Neural cell (in vitro differentiated cells): ENCODE measurements around the gene NUP210. TPM values are rescaled to one million over a fixed set of nuclear protein-coding genes. Genes with fewer than 3 reads are reported as not detected.

Experiments
- H2AFZ ChIP-seq: fragments of 200-600, 300-800 bp; sonication (generic), shearing (Covaris generic); 2 replicates; pipeline ENCODE4 v1.6.0; 2014; ENCODE audit warnings: low read depth, mild to moderate bottlenecking, antibody characterized with exemption, low read length, moderate library complexity
- H3F3A ChIP-seq: fragments of 200-600 bp; shearing (Covaris generic); 2 replicates; pipeline ENCODE4 v1.6.1; 2016; ENCODE audit warnings: mild to moderate bottlenecking, moderate library complexity, mixed read lengths, antibody characterized with exemption, low read length; ENCODE audit not compliant: insufficient read depth, poor library complexity, severe bottlenecking
- H3K27ac ChIP-seq: fragments of 200-600, 300-800 bp; sonication (generic), shearing (Covaris generic); 2 replicates; pipeline ENCODE4 v1.5.1; 2014; ENCODE audit warnings: mild to moderate bottlenecking, low read length, moderate library complexity
- H3K27me3 ChIP-seq: fragments of 300-800, 200-600 bp; sonication (generic), shearing (Covaris generic); 2 replicates; pipeline ENCODE4 v1.6.0; 2014; ENCODE audit warnings: mild to moderate bottlenecking, low read depth, low read length, moderate library complexity; ENCODE audit not compliant: insufficient read depth
- H3K36me3 ChIP-seq: fragments of 300-800, 200-600 bp; sonication (generic), shearing (Covaris generic); 2 replicates; pipeline ENCODE4 v1.5.1; 2014; ENCODE audit warnings: mild to moderate bottlenecking, antibody characterized with exemption, low read length, moderate library complexity; ENCODE audit not compliant: insufficient read depth
- H3K4me2 ChIP-seq: fragments of 300-800, 200-600 bp; sonication (generic), shearing (Covaris generic); 2 replicates; pipeline ENCODE4 v1.6.0; 2014; ENCODE audit warnings: mild to moderate bottlenecking, low read length
- H3K4me3 ChIP-seq: fragments of 300-800, 200-600 bp; sonication (generic), shearing (Covaris generic); 2 replicates; pipeline ENCODE4 v1.5.1; 2014; ENCODE audit warnings: mild to moderate bottlenecking, low read length, moderate library complexity
- H3K79me2 ChIP-seq: fragments of 200-600 bp; shearing (Covaris generic); replicated peaks from 2 replicates; pipeline ENCODE4 v1.6.0; 2014; ENCODE audit warnings: mild to moderate bottlenecking, low read length, moderate library complexity; ENCODE audit not compliant: insufficient read depth
- H3K9ac ChIP-seq: fragments of 300-800, 200-600 bp; sonication (generic), shearing (Covaris generic); 2 replicates; pipeline ENCODE4 v1.6.1; 2016; ENCODE audit warnings: mild to moderate bottlenecking, low read length, mixed read lengths
- H3K9me2 ChIP-seq: fragments of 200-600 bp; shearing (Covaris generic); 2 replicates; pipeline ENCODE4 v1.6.1; 2016; ENCODE audit warnings: mild to moderate bottlenecking, low read length, mixed read lengths; ENCODE audit not compliant: insufficient read depth
- H3K9me3 ChIP-seq: fragments of 200-600, 300-800 bp; sonication (generic), shearing (Covaris generic); 2 replicates; pipeline ENCODE4 v1.6.1; 2016; ENCODE audit warnings: mild to moderate bottlenecking, mixed run types, low read length, moderate library complexity, mixed read lengths
- H4K20me1 ChIP-seq: fragments of 200-600 bp; shearing (Covaris generic); 2 replicates; pipeline ENCODE4 v1.6.1; 2016; ENCODE audit warnings: mild to moderate bottlenecking, mixed run types; ENCODE audit not compliant: insufficient read depth
- CTCF ChIP-seq: fragments of 450-650 bp; IDR thresholded peaks from 2 replicates; pipeline ENCODE4 v1.5.1; 2014; ENCODE audit warnings: antibody characterized with exemption, mild to moderate bottlenecking, moderate library complexity; ENCODE audit not compliant: poor library complexity, severe bottlenecking
- EP300 ChIP-seq: fragments of 450-650 bp; conservative IDR thresholded peaks from 2 replicates; pipeline ENCODE4 v1.6.1; 2014; ENCODE audit warnings: antibody characterized with exemption, mild to moderate bottlenecking, moderate library complexity; ENCODE audit not compliant: poor library complexity, severe bottlenecking
- EZH2 ChIP-seq: fragments of 200-600, 300-800 bp; shearing (Covaris generic), sonication (generic); IDR thresholded peaks from 2 replicates; pipeline ENCODE4 v1.6.1; 2014; ENCODE audit warnings: antibody characterized with exemption, low read length, borderline replicate concordance, mild to moderate bottlenecking; ENCODE audit not compliant: insufficient read depth, poor library complexity, severe bottlenecking
- MXI1 ChIP-seq: fragments of 450-650 bp; conservative IDR thresholded peaks from 2 replicates; pipeline ENCODE4 v1.6.1; 2014; ENCODE audit warnings: antibody characterized with exemption, mild to moderate bottlenecking; ENCODE audit not compliant: poor library complexity, severe bottlenecking
- POLR2AphosphoS5 ChIP-seq: IDR thresholded peaks from 2 replicates; pipeline ENCODE4 v1.6.1; 2012
- RAD21 ChIP-seq: fragments of 450-650 bp; conservative IDR thresholded peaks from 2 replicates; pipeline ENCODE4 v1.6.1; 2014; ENCODE audit warnings: antibody characterized with exemption, mild to moderate bottlenecking, moderate library complexity
- REST ChIP-seq: IDR thresholded peaks from 2 replicates; pipeline ENCODE4 v1.6.1; 2012; ENCODE audit warnings: borderline replicate concordance
- SMC3 ChIP-seq: fragments of 450-650 bp; conservative IDR thresholded peaks from 2 replicates; pipeline ENCODE4 v1.6.1; 2014; ENCODE audit warnings: antibody characterized with exemption, mild to moderate bottlenecking, moderate library complexity; ENCODE audit not compliant: poor library complexity
- TAF1 ChIP-seq: IDR thresholded peaks from 2 replicates; pipeline ENCODE4 v1.6.1; 2012; ENCODE audit warnings: low read depth
- polyA plus RNA-seq: library from polyadenylated mRNA; depleted of rRNA; stranded (reverse); fragments of >200 nt; gene quantifications from 2 replicates; pipeline ENCODE4 v1.2.3, GENCODE V29; 2014

Gene NUP210
- polyA plus RNA-seq, 1 donor from 2014 or later = 8.2 TPM

GRCh38 chr3:13358051-13358450, 62.1 kb downstream of the NUP210 start:
- no peak overlapping the region for H3K4me3 ChIP-seq
- H3K79me2 ChIP-seq = no peaks in the 10 kb centered on the region
- no peak for TF ChIP-seq SMC3
- no peak for TF ChIP-seq CTCF
- TF ChIP-seq MXI1 = no peak
- TF ChIP-seq EZH2 = no peak
- H3K9me2 ChIP-seq = no peaks in the 10 kb centered on the region
- H2AFZ ChIP-seq = no peak overlapping the region
- H3K9me3 ChIP-seq = no peaks in the 10 kb centered on the region
- H3K27me3 ChIP-seq = no peaks in the 10 kb centered on the region
- H3K4me2 ChIP-seq = no peak overlapping the region
- no peak overlapping the region for H3K27ac ChIP-seq
- H4K20me1 ChIP-seq = no peaks in the 10 kb centered on the region
- H3F3A ChIP-seq = no peaks in the 10 kb centered on the region
- no peaks in the 10 kb centered on the region for H3K36me3 ChIP-seq
- H3K9ac ChIP-seq = no peak overlapping the region

- peaks cover 3% of the 10 kb centered on the region for H3K36me3 ChIP-seq
- H3K9me2 ChIP-seq = no peaks in the 10 kb centered on the region
- no peak for TF ChIP-seq RAD21
- TF ChIP-seq EZH2 = no peak
- no peak for TF ChIP-seq POLR2AphosphoS5
- TF ChIP-seq TAF1 = no peak
- TF ChIP-seq REST = no peak
- no peak for TF ChIP-seq CTCF
- TF ChIP-seq SMC3 = no peak
- TF ChIP-seq EP300 = no peak
- TF ChIP-seq MXI1 = no peak
These were observed 63.0 kb downstream of the NUP210 start for GRCh38 chr3:13357074-13357473.

More at GRCh38 chr3:13357074-13357473, 63.0 kb downstream of the NUP210 start:
- H3K27me3 ChIP-seq = no peaks in the 10 kb centered on the region
- no peak overlapping the region for H3K4me2 ChIP-seq
- no peaks in the 10 kb centered on the region for H3K9me3 ChIP-seq
- no peak overlapping the region for H2AFZ ChIP-seq
- H3K4me3 ChIP-seq = no peak overlapping the region
- no peaks in the 10 kb centered on the region for H3K79me2 ChIP-seq
- no peaks in the 10 kb centered on the region for H3F3A ChIP-seq
- no peaks in the 10 kb centered on the region for H4K20me1 ChIP-seq
- H3K27ac ChIP-seq = no peak overlapping the region
- H3K9ac ChIP-seq = no peak overlapping the region
